Nephron (organoid): ENCODE results near the gene PSMF1.

Source experiments
- H3K27ac Mint-ChIP-seq, 3 experiments: 2 replicates each; pipeline ENCODE4 v1.8.0; 2020; ENCODE audit warnings: mixed read lengths in 3 of 3, mild to moderate bottlenecking in 2 of 3, moderate library complexity in 1 of 3
- H3K27me3 Mint-ChIP-seq: 2 replicates; pipeline ENCODE4 v1.8.0; 2021; ENCODE audit warnings: low read depth, mild to moderate bottlenecking, moderate library complexity, mixed read lengths
- H3K36me3 Mint-ChIP-seq: 2 replicates; pipeline ENCODE4 v1.8.0; 2020; ENCODE audit warnings: low read depth, mixed read lengths
- H3K4me1 Mint-ChIP-seq: 2 replicates; pipeline ENCODE4 v1.8.0; 2020; ENCODE audit warnings: mixed read lengths
- H3K4me3 Mint-ChIP-seq, 3 experiments: 2 replicates each; pipeline ENCODE4 v1.8.0; 2020; ENCODE audit warnings: mild to moderate bottlenecking in 3 of 3, mixed read lengths in 3 of 3, moderate library complexity in 2 of 3
- H3K9me3 Mint-ChIP-seq: 2 replicates; pipeline ENCODE4 v1.8.0; 2020; ENCODE audit warnings: mixed read lengths
- CTCF ChIP-seq, 3 experiments: fragments of 200-600 bp; sonication (generic); IDR thresholded peaks; one replicate each; pipeline ENCODE4 v1.5.0; 2021; ENCODE audit warnings: antibody characterized with exemption in 3 of 3; ENCODE audit not compliant: unreplicated experiment in 3 of 3

PSMF1 gene

GRCh38 chr20:1188347-1188746, 69.9 kb downstream of the PSMF1 start:
- H3K36me3 Mint-ChIP-seq: no peaks in the 10 kb centered on the region
- no peak overlapping the region for H3K27ac Mint-ChIP-seq
- H3K9me3 Mint-ChIP-seq: no peaks in the 10 kb centered on the region
- H3K4me1 Mint-ChIP-seq: peaks cover 11% of the 10 kb centered on the region
- TF ChIP-seq CTCF (IDR thresholded peaks at IDR 0.05; ENCODE audit: unreplicated experiment in 3 of 3): no peak
- H3K4me3 Mint-ChIP-seq: no peak overlapping the region
- peaks cover 31% of the 10 kb centered on the region for H3K27me3 Mint-ChIP-seq

- peaks cover 5% of the 10 kb centered on the region for H3K4me1 Mint-ChIP-seq
- H3K36me3 Mint-ChIP-seq: no peaks in the 10 kb centered on the region
- H3K27ac Mint-ChIP-seq: no peak overlapping the region
- TF ChIP-seq CTCF (IDR thresholded peaks at IDR 0.05; ENCODE audit: unreplicated experiment in 3 of 3): no peak
- H3K27me3 Mint-ChIP-seq: peaks cover 16% of the 10 kb centered on the region
- no peaks in the 10 kb centered on the region for H3K9me3 Mint-ChIP-seq
- no peak overlapping the region for H3K4me3 Mint-ChIP-seq
Observed at GRCh38 chr20:1189827-1190226, 71.4 kb downstream of the PSMF1 start.

GRCh38 chr20:1190847-1191246, 72.4 kb downstream of the PSMF1 start:
- Mint-ChIP-seq H3K27me3 (peaks cover 20% of the 10 kb centered on the region), H3K27ac (no peak overlapping the region), H3K4me3 (no peak overlapping the region), H3K9me3 (no peaks in the 10 kb centered on the region), H3K36me3 (no peaks in the 10 kb centered on the region), H3K4me1 (peaks cover 4% of the 10 kb centered on the region)
- no peak for TF ChIP-seq CTCF (IDR thresholded peaks at IDR 0.05; ENCODE audit: unreplicated experiment in 3 of 3)

GRCh38 chr20:1191299-1191698, 72.9 kb downstream of the PSMF1 start:
- Mint-ChIP-seq H3K27me3 (peaks cover 24% of the 10 kb centered on the region), H3K4me1 (no peaks in the 10 kb centered on the region), H3K27ac (no peak overlapping the region), H3K9me3 (no peaks in the 10 kb centered on the region), H3K36me3 (no peaks in the 10 kb centered on the region), H3K4me3 (no peak overlapping the region)
- TF ChIP-seq CTCF (IDR thresholded peaks at IDR 0.05; ENCODE audit: unreplicated experiment in 3 of 3): no peak

- Mint-ChIP-seq H3K9me3 (no peaks in the 10 kb centered on the region), H3K27me3 (peaks cover 22% of the 10 kb centered on the region), H3K27ac (no peak overlapping the region), H3K4me3 (no peak overlapping the region), H3K4me1 (no peaks in the 10 kb centered on the region), H3K36me3 (no peaks in the 10 kb centered on the region)
- no peak for TF ChIP-seq CTCF (IDR thresholded peaks at IDR 0.05; ENCODE audit: unreplicated experiment in 3 of 3)
Observed at GRCh38 chr20:1195226-1195625, 76.8 kb downstream of the PSMF1 start.

- Mint-ChIP-seq H3K27ac (no peak overlapping the region), H3K4me1 (no peaks in the 10 kb centered on the region), H3K4me3 (no peak overlapping the region), H3K36me3 (no peaks in the 10 kb centered on the region), H3K27me3 (peaks cover 14% of the 10 kb centered on the region), H3K9me3 (no peaks in the 10 kb centered on the region)
- no peak for TF ChIP-seq CTCF (IDR thresholded peaks at IDR 0.05; ENCODE audit: unreplicated experiment in 3 of 3)
Observed at GRCh38 chr20:1196634-1197033, 78.2 kb downstream of the PSMF1 start.
